HG03565 (cell line): ENCODE measurements around the gene NDUFB7.
"Not testable (repeated sequence)": the region's sequence is repeated elsewhere in the genome, so short reads cannot be mapped to it uniquely, and the experiment has no call there.

Experiments
- ATAC-seq: cut with Tn5 transposase; IDR thresholded peaks from one replicate; pipeline ENCODE4 v1.9.1; 2021; ENCODE audit warnings: mild to moderate bottlenecking, moderate library complexity; ENCODE audit not compliant: unreplicated experiment

The NDUFB7 gene

GRCh38 chr19:14553939-14554243, 18.0 kb downstream of the NDUFB7 start:
- no peak for ATAC-seq

GRCh38 chr19:14553042-14553938, 18.6 kb downstream of the NDUFB7 start:
- ATAC-seq, result no peak

- not testable (repeated sequence) for ATAC-seq
These were observed 19.9 kb downstream of the NDUFB7 start for GRCh38 chr19:14552006-14552360.

GRCh38 chr19:14551134-14552005, 20.5 kb downstream of the NDUFB7 start:
- ATAC-seq, result not testable (repeated sequence)

GRCh38 chr19:14550201-14550754, 21.6 kb downstream of the NDUFB7 start:
- ATAC-seq, result no peak

GRCh38 chr19:14545716-14546082, 26.2 kb downstream of the NDUFB7 start:
- ATAC-seq, result no peak

GRCh38 chr19:14544977-14545715, 26.7 kb downstream of the NDUFB7 start:
- ATAC-seq, result no peak

GRCh38 chr19:14544047-14544446, 27.8 kb downstream of the NDUFB7 start:
- ATAC-seq, result no peak

GRCh38 chr19:14542711-14543328, 29.0 kb downstream of the NDUFB7 start:
- no peak for ATAC-seq

- ATAC-seq, result not testable (repeated sequence)
These were observed 29.9 kb downstream of the NDUFB7 start for GRCh38 chr19:14541979-14542378.

- no peak for ATAC-seq
These were observed 30.9 kb downstream of the NDUFB7 start for GRCh38 chr19:14540741-14541525.

GRCh38 chr19:14536926-14537692, 34.8 kb downstream of the NDUFB7 start:
- ATAC-seq, result no peak

- ATAC-seq, result no peak
These were observed 38.4 kb downstream of the NDUFB7 start for GRCh38 chr19:14533450-14533849.

- no peak for ATAC-seq
These were observed 41.4 kb downstream of the NDUFB7 start for GRCh38 chr19:14530506-14530905.

- no peak for ATAC-seq
These were observed 41.9 kb downstream of the NDUFB7 start for GRCh38 chr19:14530005-14530348.

- ATAC-seq, result peak; percentile 94
These were observed 42.4 kb downstream of the NDUFB7 start, which contains the start of gene TECR for GRCh38 chr19:14529254-14530004. Gene TECR (plus strand): TSS chr19:14529594. CDS start chr19:14529697, 103 bp downstream.

GRCh38 chr19:14528419-14529253, 43.2 kb downstream of the NDUFB7 start:
- ATAC-seq, result no peak
